ENCODE data around the gene AHNAK. TPM values are rescaled to one million over a fixed set of nuclear protein-coding genes. Genes with fewer than 3 reads are reported as not detected.
"Not testable (repeated sequence)": the region's sequence is repeated elsewhere in the genome, so short reads cannot be mapped to it uniquely, and the experiment has no call there.

Gene AHNAK
- 359 and 362 TPM in 2 replicates for total RNA-seq

GRCh38 chr11:62546244-62546928, at the start of gene AHNAK:
AHNAK (minus strand) TSS chr11:62546806; CDS start chr11:62536098, 10,708 bp downstream.
- intact Hi-C loops (cut with micrococcal nuclease): loop anchor here (1.0 kb wide), 1 partner anchor 10 kb away; no protein-coding TSS in a partner anchor

GRCh38 chr11:62595124-62595523, 48.5 kb upstream of the AHNAK start:
- intact Hi-C loops (cut with micrococcal nuclease): loop anchor here (10.0 kb wide), 1 partner anchor 1590 kb away; the partner anchor contains the start of gene STIP1

GRCh38 chr11:62593434-62594044, 46.9 kb upstream of the AHNAK start:
- intact Hi-C loops (cut with micrococcal nuclease): loop anchor here (1.0 to 10.0 kb wide), 2 partner anchors 101 to 1591 kb away; partner anchors contain the start of gene STIP1

GRCh38 chr11:62592989-62593421, 46.4 kb upstream of the AHNAK start:
- intact Hi-C loops (cut with micrococcal nuclease): loop anchor here (1.0 to 10.0 kb wide), 2 partner anchors 101 to 1592 kb away; partner anchors contain the start of gene STIP1

- intact Hi-C loops (cut with micrococcal nuclease): loop anchor here (10.0 kb wide), 1 partner anchor 1593 kb away; the partner anchor contains the start of gene STIP1
Measured at GRCh38 chr11:62592146-62592815, 45.7 kb upstream of the AHNAK start.

- intact Hi-C loops (cut with micrococcal nuclease): loop anchor here (1.0 to 10.0 kb wide), 18 partner anchors 8 to 1593 kb away; partner anchors contain the start of genes C11orf98, CSKMT, EML3 and GANAB
Measured at GRCh38 chr11:62591448-62592145, 45.0 kb upstream of the AHNAK start, which contains the start of gene TUT1. TUT1 (minus strand) TSS chr11:62591523; CDS start chr11:62591485, 38 bp downstream.

- intact Hi-C loops (cut with micrococcal nuclease): no loop called here
Measured at GRCh38 chr11:62588966-62589637, 42.5 kb upstream of the AHNAK start.

- intact Hi-C loops (cut with micrococcal nuclease): not testable (repeated sequence)
Measured at GRCh38 chr11:62585356-62585755, 38.8 kb upstream of the AHNAK start.

- intact Hi-C loops (cut with micrococcal nuclease): not testable (repeated sequence)
Measured at GRCh38 chr11:62581735-62582134, 35.1 kb upstream of the AHNAK start.

GRCh38 chr11:62580959-62581715, 34.5 kb upstream of the AHNAK start:
- intact Hi-C loops (cut with micrococcal nuclease): no loop called here

- intact Hi-C loops (cut with micrococcal nuclease): no loop called here
Measured at GRCh38 chr11:62579252-62579651, 32.6 kb upstream of the AHNAK start.

- intact Hi-C loops (cut with micrococcal nuclease): no loop called here
Measured at GRCh38 chr11:62578541-62578940, 31.9 kb upstream of the AHNAK start.

- intact Hi-C loops (cut with micrococcal nuclease): no loop called here
Measured at GRCh38 chr11:62577046-62577714, 30.6 kb upstream of the AHNAK start.

GRCh38 chr11:62575837-62576236, 29.2 kb upstream of the AHNAK start:
- intact Hi-C loops (cut with micrococcal nuclease): loop anchor here (2.0 kb wide), 1 partner anchor 33 kb away; no protein-coding TSS in a partner anchor

- intact Hi-C loops (cut with micrococcal nuclease): loop anchor here (2.0 kb wide), 1 partner anchor 32 kb away; no protein-coding TSS in a partner anchor
Measured at GRCh38 chr11:62575156-62575555, 28.6 kb upstream of the AHNAK start.

GRCh38 chr11:62574363-62575071, 27.9 kb upstream of the AHNAK start:
- intact Hi-C loops (cut with micrococcal nuclease): loop anchor here (1.0 to 2.0 kb wide), 10 partner anchors 17 to 306 kb away; partner anchors contain the start of genes C11orf98, CSKMT, GANAB and SLC3A2

GRCh38 chr11:62573592-62574362, 27.2 kb upstream of the AHNAK start, which contains the start of gene EEF1G:
EEF1G (minus strand) TSS chr11:62573891; CDS start chr11:62573842, 49 bp downstream.
- intact Hi-C loops (cut with micrococcal nuclease): loop anchor here (1.0 to 2.0 kb wide), 16 partner anchors 16 to 1144 kb away; partner anchors contain the start of genes C11orf98, CPSF7, CSKMT and GANAB

Data from T-helper 1 cell treated with Interleukin-12 subunit alpha and Interleukin-12 subunit beta and Interleukin-4 antibody, amounts not matched to agents 30 ng/mL and 1 ng/mL, for 36 hours (primary cell).